HCT116 (cell line): ENCODE data around the gene RASSF9. TPM values are rescaled to one million over a fixed set of nuclear protein-coding genes. Genes with fewer than 3 reads are reported as not detected.

ENCODE experiments used
- ATAC-seq: fragments of 200-7000 bp; cut with Tn5 transposase; 2 replicates; pipeline ENCODE4 v1.9.1; 2020; ENCODE audit warnings: mild to moderate bottlenecking, moderate library complexity
- BruUV-seq: library from RNA; stranded (reverse); fragments of 400-500 nt; replicated peaks from 2 replicates; lab custom pipeline; 2021; lab: Mats Ljungman, UMichigan
- CTCF ChIA-PET: fragments of 300-600 bp; sonication (Branson Sonifier 250); formaldehyde crosslinking; loops from one replicate; lab custom pipeline; 2021; ENCODE audit warnings: antibody characterized with exemption; lab: Charles Lee
- POLR2A ChIA-PET: fragments of 300-600, 350-600 bp; sonication (Branson Sonifier 250); formaldehyde crosslinking; loops from one replicate; lab custom pipeline; 2021; ENCODE audit warnings: antibody characterized with exemption; lab: Charles Lee
- RAD21 ChIA-PET, 2 experiments: fragments of 300-600 bp; sonication (Branson Sonifier 250); formaldehyde crosslinking; loops; one replicate each; lab custom pipeline; 2023; ENCODE audit warnings: low total read pairs in 2 of 2; ENCODE audit not compliant: uncharacterized antibody in 2 of 2, unreplicated experiment in 2 of 2, low non-redundant PET in 1 of 2; lab: Charles Lee
- DNase-seq: peaks from one replicate; pipeline ENCODE4 v3.0.0-alpha.2; 2010; ENCODE audit warnings: low read depth, low spot score
- H2AFZ ChIP-seq: fragments of 200-600 bp; shearing (Covaris generic), sonication (generic); 2 replicates; pipeline ENCODE4 v1.6.1; 2017; ENCODE audit warnings: low read depth, mixed run types, mixed read lengths, antibody characterized with exemption, low read length; ENCODE audit not compliant: poor library complexity, severe bottlenecking
- H3K27ac ChIP-seq: 2 replicates; pipeline ENCODE4 v1.5.1; 2012; ENCODE audit warnings: low read depth, low read length
- H3K27me3 ChIP-seq: fragments of 200-600 bp; sonication (generic); 2 replicates; pipeline ENCODE4 v1.6.1; 2016; ENCODE audit warnings: mixed run types, low read length, mixed read lengths; ENCODE audit not compliant: insufficient read depth
- H3K36me3 ChIP-seq, 2 experiments: fragments of 200-500 bp in 1 of 2; fragments of 200-600 bp in 1 of 2; sonication (Bioruptor generic) in 1 of 2; sonication (generic) in 1 of 2; 2 replicates each; pipeline versions ENCODE4 v1.5.1 to v1.6.1; 2014 to 2016; ENCODE audit warnings: low read length in 2 of 2, inconsistent platforms in 1 of 2, mixed read lengths in 1 of 2, mixed run types in 1 of 2; ENCODE audit not compliant: insufficient read depth in 2 of 2, control insufficient read depth in 1 of 2
- H3K4me1 ChIP-seq, 2 experiments: fragments of 200-600 bp in 1 of 2; sonication (generic) in 1 of 2; 2 replicates each; pipeline versions ENCODE4 v1.5.1 to v1.6.1; 2012 to 2017; ENCODE audit warnings: low read length in 2 of 2, inconsistent platforms in 1 of 2, mild to moderate bottlenecking in 1 of 2, mixed read lengths in 1 of 2, mixed run types in 1 of 2, moderate library complexity in 1 of 2; ENCODE audit not compliant: insufficient read depth in 2 of 2, control insufficient read depth in 1 of 2
- H3K4me2 ChIP-seq: fragments of 200-600 bp; sonication (generic); 2 replicates; pipeline ENCODE4 v1.6.1; 2017; ENCODE audit warnings: mixed run types, low read length, mixed read lengths
- H3K4me3 ChIP-seq, 2 experiments: fragments of 200-600 bp in 1 of 2; sonication (generic) in 1 of 2; replicated peaks in 1 of 2; 2 replicates each; pipeline ENCODE4 v1.5.1; 2011 to 2016; ENCODE audit warnings: low read length in 2 of 2, control low read depth in 1 of 2, low read depth in 1 of 2, mild to moderate bottlenecking in 1 of 2, mixed read lengths in 1 of 2, mixed run types in 1 of 2
- H3K79me2 ChIP-seq: fragments of 200-600 bp; sonication (generic); 2 replicates; pipeline ENCODE4 v1.6.1; 2017; ENCODE audit warnings: mild to moderate bottlenecking, mixed run types, low read length, moderate library complexity, mixed read lengths; ENCODE audit not compliant: insufficient read depth
- H3K9ac ChIP-seq: fragments of 200-600 bp; sonication (generic); 2 replicates; pipeline ENCODE4 v1.6.1; 2016; ENCODE audit warnings: low read length, mixed read lengths
- H3K9me2 ChIP-seq: fragments of 200-600 bp; sonication (generic), shearing (Covaris generic); 2 replicates; pipeline ENCODE4 v1.6.1; 2017; ENCODE audit warnings: mixed run types, mild to moderate bottlenecking, moderate library complexity; ENCODE audit not compliant: insufficient read depth
- H3K9me3 ChIP-seq, 2 experiments: fragments of 200-500 bp in 1 of 2; fragments of 200-600 bp in 1 of 2; sonication (Bioruptor generic) in 1 of 2; sonication (generic) in 1 of 2; 2 replicates each; pipeline ENCODE4 v1.6.1; 2014 to 2017; ENCODE audit warnings: low read length in 2 of 2, mixed read lengths in 2 of 2, inconsistent platforms in 1 of 2, low read depth in 1 of 2, mild to moderate bottlenecking in 1 of 2, mixed run types in 1 of 2, moderate library complexity in 1 of 2; ENCODE audit not compliant: control insufficient read depth in 1 of 2, insufficient read depth in 1 of 2
- H4K20me1 ChIP-seq: fragments of 200-600 bp; sonication (generic), shearing (Covaris generic); 2 replicates; pipeline ENCODE4 v1.6.1; 2017; ENCODE audit warnings: mixed run types, mild to moderate bottlenecking, moderate library complexity; ENCODE audit not compliant: insufficient read depth
- EZH2phosphoT487 ChIP-seq: fragments of 200-600 bp; IDR thresholded peaks from 2 replicates; pipeline ENCODE4 v1.6.1; 2018; ENCODE audit warnings: antibody characterized with exemption, borderline replicate concordance
- POLR2A ChIP-seq: IDR thresholded peaks from 2 replicates; pipeline ENCODE4 v1.7.0; 2011; ENCODE audit warnings: borderline replicate concordance; ENCODE audit not compliant: insufficient read depth, insufficient read length; ENCODE audit errors: extremely low read depth
- SIN3A ChIP-seq: IDR thresholded peaks from 2 replicates; pipeline ENCODE4 v1.6.1; 2012; ENCODE audit warnings: low read depth
- YY1 ChIP-seq: IDR thresholded peaks from 2 replicates; pipeline ENCODE4 v1.6.1; 2011; ENCODE audit warnings: low read length, low read depth, moderate library complexity, mild to moderate bottlenecking; ENCODE audit not compliant: insufficient replicate concordance; ENCODE audit errors: extremely low read depth
- ZBTB33 ChIP-seq: IDR thresholded peaks from 2 replicates; pipeline ENCODE4 v1.6.1; 2011; ENCODE audit warnings: mild to moderate bottlenecking, low read length, moderate library complexity; ENCODE audit not compliant: insufficient replicate concordance; ENCODE audit errors: extremely low read depth
- intact Hi-C: fragments of 100-400 bp; cut with micrococcal nuclease; formaldehyde crosslinking; loops from 2 replicates; pipeline ENCODE4 v1.10.0; 2022
- total RNA-seq: library from RNA; stranded (reverse); gene quantifications from one replicate; pipeline ENCODE4 v1.2.1, GENCODE V29; 2021; ENCODE audit not compliant: unreplicated experiment

Gene RASSF9
- total RNA-seq, 1 experiment from 2014 or later = not detected

- no peak overlapping the region for H3K9ac ChIP-seq
- no TSS peak for BruUV-seq
- RAD21 ChIA-PET = no interaction called here
Observed at GRCh38 chr12:85835426-85836196, 598 bp downstream of the RASSF9 start.

More at GRCh38 chr12:85835426-85836196, 598 bp downstream of the RASSF9 start:
- TF ChIP-seq ZBTB33 = no peak
- TF ChIP-seq POLR2A = no peak
- TF ChIP-seq SIN3A = no peak
- no peak for TF ChIP-seq YY1
- no peak for TF ChIP-seq EZH2phosphoT487
- Histone ChIP-seq H2AFZ (peak overlapping the region; percentile 29), H3K4me3 (no peak overlapping the region), H3K27me3 (no peaks in the 10 kb centered on the region), H4K20me1 (no peaks in the 10 kb centered on the region), H3K27ac (no peak overlapping the region), H3K36me3 (no peaks in the 10 kb centered on the region), H3K9me3 (no peaks in the 10 kb centered on the region), H3K79me2 (no peaks in the 10 kb centered on the region), H3K4me1 (no peaks in the 10 kb centered on the region), H3K4me2 (0 out of 2 replicates have a peak overlapping the region, but pooled peaks have one; percentile 3), H3K9me2 (no peaks in the 10 kb centered on the region)
- ChIA-PET POLR2A (no interaction called here), CTCF (no interaction called here)
- no peak for DNase-seq
- intact Hi-C loops = no loop called here
- no peak for ATAC-seq
